ENCODE results near the gene CRADD.

Gene CRADD

DNA sequence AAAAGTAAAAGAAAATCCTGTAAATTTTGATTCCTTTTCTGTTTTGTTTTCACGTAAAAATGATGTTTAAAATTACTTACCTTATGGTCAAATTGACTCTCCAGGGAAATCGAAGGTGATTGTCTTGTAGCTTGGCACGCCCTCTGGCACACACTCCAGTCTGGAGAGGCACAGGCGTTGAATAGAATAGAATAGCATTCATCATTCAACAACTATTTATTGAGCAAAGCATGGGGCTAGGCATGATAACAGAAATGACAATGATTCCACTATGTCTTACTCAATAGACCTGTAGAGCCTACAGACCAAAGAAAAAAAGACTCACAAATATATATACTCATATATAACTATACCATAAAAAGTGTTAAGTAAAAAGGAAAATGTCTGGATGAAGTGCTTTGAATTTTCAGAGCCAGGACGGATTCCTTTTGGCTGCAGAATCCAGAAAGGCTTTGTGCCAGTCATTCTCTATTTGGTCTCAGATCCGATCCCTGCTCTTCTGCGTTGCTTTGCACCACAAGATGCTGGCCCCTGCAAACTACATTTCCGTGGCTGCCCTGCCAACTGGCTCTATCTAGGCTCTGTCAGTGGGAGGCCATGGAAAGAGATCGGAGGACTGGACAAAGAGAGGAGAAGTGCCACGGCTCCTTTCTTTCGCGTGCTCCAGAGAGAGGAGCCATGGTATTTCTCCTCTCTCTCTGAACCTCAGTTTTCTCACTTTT is 231.8 kb downstream of the CRADD start:
- H2AFZ ChIP-seq: no peak overlapping the region
- no peak overlapping the region for H3K4me2 ChIP-seq (ENCODE audit: low read length)
- H3K9me3 ChIP-seq (ENCODE audit: control insufficient read depth, low read length): no peaks in the 10 kb centered on the region
- no peaks in the 10 kb centered on the region for H3K36me3 ChIP-seq (ENCODE audit: control insufficient read depth, insufficient read depth, low read length)
- TF ChIP-seq, protein P1, sequence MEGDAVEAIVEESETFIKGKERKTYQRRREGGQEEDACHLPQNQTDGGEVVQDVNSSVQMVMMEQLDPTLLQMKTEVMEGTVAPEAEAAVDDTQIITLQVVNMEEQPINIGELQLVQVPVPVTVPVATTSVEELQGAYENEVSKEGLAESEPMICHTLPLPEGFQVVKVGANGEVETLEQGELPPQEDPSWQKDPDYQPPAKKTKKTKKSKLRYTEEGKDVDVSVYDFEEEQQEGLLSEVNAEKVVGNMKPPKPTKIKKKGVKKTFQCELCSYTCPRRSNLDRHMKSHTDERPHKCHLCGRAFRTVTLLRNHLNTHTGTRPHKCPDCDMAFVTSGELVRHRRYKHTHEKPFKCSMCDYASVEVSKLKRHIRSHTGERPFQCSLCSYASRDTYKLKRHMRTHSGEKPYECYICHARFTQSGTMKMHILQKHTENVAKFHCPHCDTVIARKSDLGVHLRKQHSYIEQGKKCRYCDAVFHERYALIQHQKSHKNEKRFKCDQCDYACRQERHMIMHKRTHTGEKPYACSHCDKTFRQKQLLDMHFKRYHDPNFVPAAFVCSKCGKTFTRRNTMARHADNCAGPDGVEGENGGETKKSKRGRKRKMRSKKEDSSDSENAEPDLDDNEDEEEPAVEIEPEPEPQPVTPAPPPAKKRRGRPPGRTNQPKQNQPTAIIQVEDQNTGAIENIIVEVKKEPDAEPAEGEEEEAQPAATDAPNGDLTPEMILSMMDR (IDR thresholded peaks at IDR 0.05): no peak
- no peaks in the 10 kb centered on the region for H3K27me3 ChIP-seq (ENCODE audit: control insufficient read depth, insufficient read depth, low read length)
- H3K79me2 ChIP-seq: no peaks in the 10 kb centered on the region
- no peak overlapping the region for H3K4me3 ChIP-seq (ENCODE audit: low read depth, low read length)
- no peaks in the 10 kb centered on the region for H3K4me1 ChIP-seq
- H3K9ac ChIP-seq: no peak overlapping the region
- H3K27ac ChIP-seq: no peak overlapping the region

DNA sequence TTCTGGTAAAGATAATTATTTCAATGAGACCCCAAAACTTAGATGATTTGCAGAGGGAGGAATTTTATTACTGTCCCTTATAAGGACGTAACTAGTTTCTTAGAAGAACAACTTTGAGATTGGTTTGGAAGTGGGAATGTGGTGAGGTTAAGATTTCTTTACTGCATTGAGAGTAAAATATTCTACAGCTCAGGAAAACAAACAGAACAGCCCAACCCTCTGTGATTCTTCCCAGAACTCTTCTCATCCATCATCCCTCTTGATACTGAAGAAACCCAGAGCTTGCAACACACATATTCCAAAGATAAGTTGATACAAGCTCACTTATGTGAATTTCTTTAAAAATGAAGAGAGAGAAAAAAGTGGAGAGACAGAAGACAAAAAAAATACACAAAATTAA is 234.2 kb downstream of the CRADD start:
- H3K4me2 ChIP-seq (ENCODE audit: low read length): no peak overlapping the region
- no peak overlapping the region for H3K4me3 ChIP-seq (ENCODE audit: low read depth, low read length)

DNA sequence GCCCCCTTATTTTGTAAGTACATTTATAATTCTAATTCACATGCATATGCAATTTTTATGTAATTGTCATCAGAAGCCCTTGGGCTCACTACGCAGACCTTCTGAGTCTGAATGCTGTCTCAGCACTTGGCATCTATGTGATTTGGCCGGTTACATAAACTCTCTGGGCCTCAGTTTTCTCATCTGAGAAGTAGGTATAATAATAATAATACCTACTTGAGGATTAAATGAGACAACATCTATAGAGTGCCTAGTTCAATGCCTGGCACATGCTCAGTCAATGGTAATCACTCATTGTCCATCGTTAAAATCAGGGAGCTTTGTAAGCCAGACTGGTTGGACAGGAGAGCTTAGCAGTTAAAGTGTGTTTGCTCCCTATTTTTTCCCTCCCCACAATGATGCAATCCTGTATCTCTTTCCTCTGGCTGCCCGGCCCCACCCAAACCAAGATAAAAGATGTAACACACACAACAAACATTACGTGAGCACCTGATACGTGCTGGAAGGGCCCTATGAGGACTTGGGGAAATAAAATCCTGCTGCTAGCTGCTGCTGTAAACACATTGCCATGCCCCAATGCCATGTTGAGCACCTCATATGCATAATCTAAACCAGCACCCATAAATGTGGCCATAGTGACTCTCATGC is 235.0 kb downstream of the CRADD start:
- H3K9ac ChIP-seq: no peak overlapping the region
- TF ChIP-seq, protein P1 (IDR thresholded peaks at IDR 0.05): no peak
- no peak overlapping the region for H3K27ac ChIP-seq
- no peak overlapping the region for H2AFZ ChIP-seq
- no peak overlapping the region for H3K4me3 ChIP-seq (ENCODE audit: low read depth, low read length)
- no peaks in the 10 kb centered on the region for H3K79me2 ChIP-seq
- no peaks in the 10 kb centered on the region for H3K36me3 ChIP-seq (ENCODE audit: control insufficient read depth, insufficient read depth, low read length)
- H3K4me1 ChIP-seq: no peaks in the 10 kb centered on the region
- H3K9me3 ChIP-seq (ENCODE audit: control insufficient read depth, low read length): no peaks in the 10 kb centered on the region
- no peaks in the 10 kb centered on the region for H3K27me3 ChIP-seq (ENCODE audit: control insufficient read depth, insufficient read depth, low read length)
- H3K4me2 ChIP-seq (ENCODE audit: low read length): no peak overlapping the region

More for the DNA sequence above, 234.2 kb downstream of the CRADD start:
- Histone ChIP-seq H3K9ac (no peak overlapping the region), H3K79me2 (no peaks in the 10 kb centered on the region), H3K27ac (no peak overlapping the region), H2AFZ (no peak overlapping the region), H3K9me3 (ENCODE audit: control insufficient read depth, low read length) (no peaks in the 10 kb centered on the region), H3K36me3 (ENCODE audit: control insufficient read depth, insufficient read depth, low read length) (no peaks in the 10 kb centered on the region), H3K27me3 (ENCODE audit: control insufficient read depth, insufficient read depth, low read length) (no peaks in the 10 kb centered on the region), H3K4me1 (no peaks in the 10 kb centered on the region)
- TF ChIP-seq, protein P1 (IDR thresholded peaks at IDR 0.05): no peak

- no peaks in the 10 kb centered on the region for H3K4me1 ChIP-seq
- H3K79me2 ChIP-seq: no peaks in the 10 kb centered on the region
- H3K4me2 ChIP-seq (ENCODE audit: low read length): no peak overlapping the region
- no peak overlapping the region for H2AFZ ChIP-seq
- no peak overlapping the region for H3K4me3 ChIP-seq (ENCODE audit: low read depth, low read length)
- H3K27ac ChIP-seq: no peak overlapping the region
- TF ChIP-seq, protein P1 (IDR thresholded peaks at IDR 0.05): no peak
- H3K9me3 ChIP-seq (ENCODE audit: control insufficient read depth, low read length): no peaks in the 10 kb centered on the region
- H3K27me3 ChIP-seq (ENCODE audit: control insufficient read depth, insufficient read depth, low read length): no peaks in the 10 kb centered on the region
- H3K9ac ChIP-seq: no peak overlapping the region
- H3K36me3 ChIP-seq (ENCODE audit: control insufficient read depth, insufficient read depth, low read length): no peaks in the 10 kb centered on the region
These were observed 236.7 kb downstream of the CRADD start for GRCh38 chr12:93913845-93914244.

All from parathyroid adenoma (tissue), 2 donors.